H9 (cell line): ENCODE results near the gene OR9G1. TPM values are rescaled to one million over a fixed set of nuclear protein-coding genes. Genes with fewer than 3 reads are reported as not detected.

Experiments
- DNase-seq: peaks from one replicate; pipeline ENCODE4 v3.0.0-alpha.2; 2017
- H2AFZ ChIP-seq: one replicate; pipeline ENCODE4 v1.6.1; 2013; ENCODE audit warnings: mild to moderate bottlenecking, low read length, control low read depth, moderate library complexity
- H2AK5ac ChIP-seq: 2 replicates; pipeline ENCODE4 v1.6.1; 2013; ENCODE audit warnings: low read length, control low read depth, mixed read lengths; ENCODE audit not compliant: insufficient read length
- H2BK120ac ChIP-seq: one replicate; pipeline ENCODE4 v1.6.1; 2013; ENCODE audit warnings: low read depth, mild to moderate bottlenecking, low read length, control low read depth, inconsistent platforms; ENCODE audit not compliant: poor library complexity, severe bottlenecking
- H2BK12ac ChIP-seq: 2 replicates; pipeline ENCODE4 v1.6.1; 2013; ENCODE audit warnings: low read length, control low read depth, mixed read lengths, low read depth; ENCODE audit not compliant: insufficient read length
- H2BK15ac ChIP-seq: 2 replicates; pipeline ENCODE4 v1.6.1; 2013; ENCODE audit warnings: low read depth, low read length, control low read depth
- H2BK20ac ChIP-seq: one replicate; pipeline ENCODE4 v1.6.1; 2013; ENCODE audit warnings: low read depth, mild to moderate bottlenecking, low read length, control low read depth, inconsistent platforms; ENCODE audit not compliant: poor library complexity, severe bottlenecking
- H2BK5ac ChIP-seq: 2 replicates; pipeline ENCODE4 v1.6.1; 2013; ENCODE audit warnings: low read length, control low read depth, mixed read lengths; ENCODE audit not compliant: insufficient read length
- H3K14ac ChIP-seq: 2 replicates; pipeline ENCODE4 v1.6.1; 2013; ENCODE audit warnings: low read length, control low read depth; ENCODE audit not compliant: insufficient read depth
- H3K18ac ChIP-seq: 2 replicates; pipeline ENCODE4 v1.6.1; 2013; ENCODE audit warnings: low read depth, mild to moderate bottlenecking, mixed read lengths, low read length, control low read depth; ENCODE audit not compliant: insufficient read length
- H3K23ac ChIP-seq: 2 replicates; pipeline ENCODE4 v1.6.1; 2013; ENCODE audit warnings: low read length, control low read depth, mixed read lengths, low read depth; ENCODE audit not compliant: insufficient read length
- H3K23me2 ChIP-seq: 2 replicates; pipeline ENCODE4 v1.6.1; 2013; ENCODE audit warnings: low read depth, mild to moderate bottlenecking, mixed read lengths, low read length, control low read depth; ENCODE audit not compliant: insufficient read length, poor library complexity, severe bottlenecking
- H3K27ac ChIP-seq: 2 replicates; pipeline ENCODE4 v1.5.1; 2013; ENCODE audit warnings: low read length, control low read depth, mixed read lengths, low read depth; ENCODE audit not compliant: insufficient read length
- H3K27me3 ChIP-seq: 2 replicates; pipeline ENCODE4 v1.6.1; 2013; ENCODE audit warnings: low read length, control low read depth, inconsistent platforms; ENCODE audit not compliant: insufficient read depth
- H3K4ac ChIP-seq: 2 replicates; pipeline ENCODE4 v1.6.1; 2013; ENCODE audit warnings: low read depth, mild to moderate bottlenecking, control low read depth, inconsistent platforms, low read length, moderate library complexity
- H3K4me1 ChIP-seq: 2 replicates; pipeline ENCODE4 v1.6.1; 2013; ENCODE audit warnings: low read length, control low read depth, inconsistent platforms; ENCODE audit not compliant: insufficient read depth
- H3K4me2 ChIP-seq: 2 replicates; pipeline ENCODE4 v1.6.1; 2013; ENCODE audit warnings: low read length, control low read depth, mixed read lengths; ENCODE audit not compliant: insufficient read length, insufficient read depth
- H3K56ac ChIP-seq: 2 replicates; pipeline ENCODE4 v1.6.1; 2013; ENCODE audit warnings: low read depth, mild to moderate bottlenecking, mixed read lengths, low read length, control low read depth; ENCODE audit not compliant: insufficient read length
- H3K79me1 ChIP-seq: 2 replicates; pipeline ENCODE4 v1.6.1; 2013; ENCODE audit warnings: low read depth, mild to moderate bottlenecking, moderate library complexity, low read length, control low read depth, inconsistent platforms; ENCODE audit not compliant: insufficient read depth, poor library complexity, severe bottlenecking
- H3K79me2 ChIP-seq: 2 replicates; pipeline ENCODE4 v1.6.1; 2013; ENCODE audit warnings: low read length, control low read depth, inconsistent platforms; ENCODE audit not compliant: insufficient read depth
- H3K9ac ChIP-seq: 2 replicates; pipeline ENCODE4 v1.6.1; 2013; ENCODE audit warnings: low read length, control low read depth, mixed read lengths; ENCODE audit not compliant: insufficient read length; ENCODE audit errors: extremely low read depth
- H3K9me3 ChIP-seq: one replicate; pipeline ENCODE4 v1.6.1; 2013; ENCODE audit warnings: low read depth, low read length, inconsistent platforms; ENCODE audit not compliant: control insufficient read depth
- H3T11ph ChIP-seq: one replicate; pipeline ENCODE4 v1.6.1; 2013; ENCODE audit warnings: mild to moderate bottlenecking, low read length, control low read depth, inconsistent platforms
- H4K20me1 ChIP-seq: one replicate; pipeline ENCODE4 v1.6.1; 2013; ENCODE audit not compliant: control insufficient read depth, insufficient read length, insufficient read depth
- H4K5ac ChIP-seq: 2 replicates; pipeline ENCODE4 v1.6.1; 2013; ENCODE audit warnings: low read depth, mild to moderate bottlenecking, mixed read lengths, low read length, control low read depth; ENCODE audit not compliant: insufficient read length
- H4K8ac ChIP-seq: replicated peaks from 2 replicates; pipeline ENCODE4 v1.6.1; 2013; ENCODE audit warnings: low read length, control low read depth, mixed read lengths, low read depth; ENCODE audit not compliant: insufficient read length
- H4K91ac ChIP-seq: 2 replicates; pipeline ENCODE4 v1.6.1; 2013; ENCODE audit warnings: low read depth, mild to moderate bottlenecking, moderate library complexity, mixed read lengths, low read length, control low read depth; ENCODE audit not compliant: insufficient read length
- H3K27ac Mint-ChIP-seq, 3 experiments: 2 replicates in 2 of 3; 3 replicates in 1 of 3; pipeline ENCODE4 v1.8.0; 2020 to 2021; ENCODE audit warnings: mixed read lengths in 3 of 3, mild to moderate bottlenecking in 1 of 3, moderate library complexity in 1 of 3
- H3K27me3 Mint-ChIP-seq: 2 replicates; pipeline ENCODE4 v1.8.0; 2021; ENCODE audit warnings: low read depth, mild to moderate bottlenecking, moderate library complexity, mixed read lengths
- H3K36me3 Mint-ChIP-seq, 3 experiments: 2 replicates in 2 of 3; 3 replicates in 1 of 3; pipeline ENCODE4 v1.8.0; 2020 to 2021; ENCODE audit warnings: low read depth in 3 of 3, mixed read lengths in 3 of 3; ENCODE audit not compliant: insufficient read depth in 1 of 3
- H3K4me1 Mint-ChIP-seq, 2 experiments: 2 replicates each; pipeline ENCODE4 v1.8.0; 2020; ENCODE audit warnings: mixed read lengths in 2 of 2
- H3K4me3 Mint-ChIP-seq, 2 experiments: 2 replicates in 1 of 2; 3 replicates in 1 of 2; pipeline ENCODE4 v1.8.0; 2020 to 2021; ENCODE audit warnings: mild to moderate bottlenecking in 2 of 2, mixed read lengths in 2 of 2, moderate library complexity in 1 of 2
- H3K9me3 Mint-ChIP-seq, 2 experiments: 2 replicates in 1 of 2; 3 replicates in 1 of 2; pipeline ENCODE4 v1.8.0; 2020; ENCODE audit warnings: mild to moderate bottlenecking in 2 of 2, mixed read lengths in 2 of 2, moderate library complexity in 1 of 2
- WGBS: extraction: QIAGEN DNeasy Blood & Tissue Kit; methylation state at CpG from one replicate; pipeline ENCODE4 v1.1.7; 2013; ENCODE audit warnings: missing lambda C conversion rate, low lambda C conversion rate, mixed read lengths; ENCODE audit not compliant: insufficient read length; ENCODE audit errors: extremely low coverage; 5-methylcytosine and 5-hydroxymethylcytosine counted together
- total RNA-seq: library from RNA; stranded (reverse); gene quantifications from 2 replicates; pipeline ENCODE4 v1.2.1, GENCODE V29; 2021
- TF ChIP-seq, protein P1 (sequence below): fragments of 200-600 bp; sonication (generic); conservative IDR thresholded peaks from 3 replicates; pipeline ENCODE4 v1.8.0; 2021; ENCODE audit warnings: antibody characterized with exemption, mild to moderate bottlenecking

The OR9G1 gene
- total RNA-seq, 1 experiment from 2014 or later = not detected

DNA sequence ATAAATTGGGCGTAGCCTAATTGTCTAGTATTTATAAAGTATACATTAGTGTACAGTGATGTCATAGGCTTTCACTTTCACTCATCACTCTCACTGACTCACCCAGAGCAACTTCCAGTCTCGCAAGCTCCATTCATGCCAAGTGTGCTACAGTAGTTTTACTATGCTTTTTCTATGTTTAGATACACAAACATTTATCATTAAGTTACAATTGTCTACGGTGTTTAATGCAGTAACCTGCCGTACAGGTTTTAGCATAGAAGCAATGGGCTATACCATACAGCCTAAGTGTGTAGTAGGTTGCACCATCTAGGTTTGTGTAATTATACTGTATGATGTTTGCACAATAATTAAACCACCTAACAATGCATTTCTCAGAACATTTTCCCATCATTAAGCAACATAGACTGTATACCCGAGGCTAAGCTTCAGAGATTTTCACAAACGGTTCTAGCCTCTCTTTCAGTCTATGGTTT, 17.5 kb downstream of the OR9G1 start:
- Histone ChIP-seq H3K9ac (no peak overlapping the region), H2BK120ac (no peak overlapping the region), H2BK12ac (no peak overlapping the region), H4K5ac (no peak overlapping the region), H3K18ac (no peak overlapping the region), H2AFZ (no peak overlapping the region), H3K9me3 (no peaks in the 10 kb centered on the region), H3K79me2 (no peaks in the 10 kb centered on the region), H3K14ac (no peak overlapping the region), H2BK5ac (no peak overlapping the region), H3T11ph (no peak overlapping the region), H2BK20ac (no peak overlapping the region), H3K23me2 (no peaks in the 10 kb centered on the region), H3K27me3 (no peaks in the 10 kb centered on the region), H3K27ac (no peak overlapping the region), H4K8ac (no peak overlapping the region), H3K56ac (no peak overlapping the region), H3K79me1 (no peaks in the 10 kb centered on the region), H3K4me1 (no peaks in the 10 kb centered on the region), H4K91ac (no peak overlapping the region), H3K4ac (no peak overlapping the region), H3K4me2 (no peak overlapping the region), H2BK15ac (no peak overlapping the region), H3K23ac (no peak overlapping the region), H2AK5ac (no peak overlapping the region), H4K20me1 (no peaks in the 10 kb centered on the region)
- Mint-ChIP-seq H3K9me3 (peaks cover 9 to 20% of the 10 kb centered on the region in 2 experiments; a peak in 4 of 5 replicates), H3K27me3 (no peaks in the 10 kb centered on the region), H3K4me3 (no peak overlapping the region), H3K27ac (no peak overlapping the region), H3K36me3 (peaks cover 0 to 6% (median 5%) of the 10 kb centered on the region in 3 experiments; a peak in 4 of 7 replicates), H3K4me1 (no peaks in the 10 kb centered on the region)
- TF ChIP-seq, protein P1, sequence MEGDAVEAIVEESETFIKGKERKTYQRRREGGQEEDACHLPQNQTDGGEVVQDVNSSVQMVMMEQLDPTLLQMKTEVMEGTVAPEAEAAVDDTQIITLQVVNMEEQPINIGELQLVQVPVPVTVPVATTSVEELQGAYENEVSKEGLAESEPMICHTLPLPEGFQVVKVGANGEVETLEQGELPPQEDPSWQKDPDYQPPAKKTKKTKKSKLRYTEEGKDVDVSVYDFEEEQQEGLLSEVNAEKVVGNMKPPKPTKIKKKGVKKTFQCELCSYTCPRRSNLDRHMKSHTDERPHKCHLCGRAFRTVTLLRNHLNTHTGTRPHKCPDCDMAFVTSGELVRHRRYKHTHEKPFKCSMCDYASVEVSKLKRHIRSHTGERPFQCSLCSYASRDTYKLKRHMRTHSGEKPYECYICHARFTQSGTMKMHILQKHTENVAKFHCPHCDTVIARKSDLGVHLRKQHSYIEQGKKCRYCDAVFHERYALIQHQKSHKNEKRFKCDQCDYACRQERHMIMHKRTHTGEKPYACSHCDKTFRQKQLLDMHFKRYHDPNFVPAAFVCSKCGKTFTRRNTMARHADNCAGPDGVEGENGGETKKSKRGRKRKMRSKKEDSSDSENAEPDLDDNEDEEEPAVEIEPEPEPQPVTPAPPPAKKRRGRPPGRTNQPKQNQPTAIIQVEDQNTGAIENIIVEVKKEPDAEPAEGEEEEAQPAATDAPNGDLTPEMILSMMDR = no peak
- no CpG with 5 or more reads among the region's 6 CpGs for WGBS
- no peak for DNase-seq
